RWPE2 (cell line): ENCODE data around the gene KDM5B.

ENCODE experiments used
- ATAC-seq: fragments of 200-7000 bp; cut with Tn5 transposase; 3 replicates; pipeline ENCODE4 v1.9.1; 2021; ENCODE audit warnings: low read depth
- DNase-seq: peaks from one replicate; pipeline ENCODE4 v3.0.0-alpha.2; 2020; ENCODE audit warnings: low spot score
- H3K27ac ChIP-seq: fragments of 450-650 bp; 2 replicates; pipeline ENCODE4 v1.5.1; 2017; ENCODE audit warnings: mild to moderate bottlenecking; ENCODE audit not compliant: poor library complexity, severe bottlenecking
- H3K27me3 ChIP-seq: fragments of 250-450 bp; sonication (Bioruptor Pico); 2 replicates; pipeline ENCODE4 v1.5.1; 2021; ENCODE audit warnings: mild to moderate bottlenecking, moderate library complexity; ENCODE audit not compliant: insufficient read depth, poor library complexity, severe bottlenecking
- H3K36me3 ChIP-seq: fragments of 250-450 bp; sonication (Bioruptor Pico); 2 replicates; pipeline ENCODE4 v1.5.1; 2020; ENCODE audit warnings: low read depth, mild to moderate bottlenecking, moderate library complexity
- H3K4me1 ChIP-seq: fragments of 250-450 bp; sonication (Bioruptor Pico); 2 replicates; pipeline ENCODE4 v1.5.1; 2021; ENCODE audit warnings: mild to moderate bottlenecking, moderate library complexity; ENCODE audit not compliant: insufficient read depth, poor library complexity, severe bottlenecking
- H3K4me3 ChIP-seq: fragments of 250-450 bp; sonication (Bioruptor Pico); 2 replicates; pipeline ENCODE4 v1.5.1; 2021; ENCODE audit warnings: mild to moderate bottlenecking, moderate library complexity; ENCODE audit not compliant: severe bottlenecking
- H3K9me3 ChIP-seq: fragments of 250-450 bp; sonication (Bioruptor Pico); 2 replicates; pipeline ENCODE4 v1.5.1; 2021; ENCODE audit warnings: mild to moderate bottlenecking, moderate library complexity; ENCODE audit not compliant: severe bottlenecking
- CTCF ChIP-seq: fragments of 450-650 bp; IDR thresholded peaks from one replicate; pipeline ENCODE4 v1.5.1; 2017; ENCODE audit warnings: mild to moderate bottlenecking, moderate library complexity; ENCODE audit not compliant: poor library complexity, severe bottlenecking

KDM5B gene

DNA sequence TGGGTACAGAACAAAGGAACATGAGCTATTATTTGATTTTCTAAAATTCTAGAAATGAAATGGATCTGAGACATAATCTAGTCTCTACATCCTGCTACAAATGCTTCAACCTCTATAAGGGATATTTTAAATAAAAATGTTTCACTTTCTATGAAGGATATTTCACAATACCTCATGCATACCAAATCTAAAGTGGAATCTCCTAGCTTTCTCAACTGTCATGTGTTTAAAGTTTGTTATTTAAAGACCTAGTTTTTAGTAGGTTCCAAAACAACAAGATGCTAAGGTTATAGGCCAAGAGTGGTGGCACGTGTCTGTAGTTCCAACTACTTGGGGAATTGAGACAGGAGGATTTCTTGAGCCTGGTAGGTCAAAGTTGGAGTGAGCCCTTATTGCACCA is 47.6 kb downstream of the KDM5B start:
- Histone ChIP-seq H3K4me1 (no peaks in the 10 kb centered on the region), H3K9me3 (no peaks in the 10 kb centered on the region), H3K4me3 (no peak overlapping the region), H3K27ac (no peak overlapping the region), H3K36me3 (peaks cover 100% of the 10 kb centered on the region), H3K27me3 (no peaks in the 10 kb centered on the region)
- TF ChIP-seq CTCF, result no peak
- DNase-seq (no peak), ATAC-seq (no peak)

- H3K9me3 ChIP-seq, result no peaks in the 10 kb centered on the region
- no peak overlapping the region for H3K4me3 ChIP-seq
- no peak for TF ChIP-seq CTCF
- H3K4me1 ChIP-seq, result no peaks in the 10 kb centered on the region
- no peaks in the 10 kb centered on the region for H3K27me3 ChIP-seq
- DNase-seq (no peak), ATAC-seq (no peak)
- peaks cover 98% of the 10 kb centered on the region for H3K36me3 ChIP-seq
- H3K27ac ChIP-seq, result no peak overlapping the region
Observed at GRCh38 chr1:202756391-202756790, 51.8 kb downstream of the KDM5B start.

DNA sequence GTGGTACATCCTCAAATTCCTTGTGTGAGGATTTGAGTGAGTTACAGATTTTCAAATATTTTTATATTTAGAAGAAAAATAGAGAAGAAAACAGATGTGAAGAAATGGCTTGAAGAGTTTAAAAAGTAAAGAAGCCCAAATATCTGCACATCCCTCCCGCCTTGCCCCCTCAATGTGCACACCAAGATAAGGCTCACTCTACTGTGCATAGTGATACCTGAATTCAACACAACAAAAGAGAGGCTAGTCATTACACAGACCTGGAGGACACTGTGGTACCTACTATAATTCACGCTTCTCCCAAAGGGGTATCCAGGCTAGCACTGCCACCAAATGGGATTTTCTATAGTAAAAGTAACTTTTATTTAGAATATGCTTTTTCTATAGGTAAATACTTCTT is 53.9 kb downstream of the KDM5B start:
- Histone ChIP-seq H3K27me3 (no peaks in the 10 kb centered on the region), H3K36me3 (peaks cover 98% of the 10 kb centered on the region), H3K27ac (no peak overlapping the region), H3K4me1 (no peaks in the 10 kb centered on the region), H3K9me3 (no peaks in the 10 kb centered on the region), H3K4me3 (no peak overlapping the region)
- TF ChIP-seq CTCF, result no peak
- DNase-seq, result no peak
- ATAC-seq, result no peak

DNA sequence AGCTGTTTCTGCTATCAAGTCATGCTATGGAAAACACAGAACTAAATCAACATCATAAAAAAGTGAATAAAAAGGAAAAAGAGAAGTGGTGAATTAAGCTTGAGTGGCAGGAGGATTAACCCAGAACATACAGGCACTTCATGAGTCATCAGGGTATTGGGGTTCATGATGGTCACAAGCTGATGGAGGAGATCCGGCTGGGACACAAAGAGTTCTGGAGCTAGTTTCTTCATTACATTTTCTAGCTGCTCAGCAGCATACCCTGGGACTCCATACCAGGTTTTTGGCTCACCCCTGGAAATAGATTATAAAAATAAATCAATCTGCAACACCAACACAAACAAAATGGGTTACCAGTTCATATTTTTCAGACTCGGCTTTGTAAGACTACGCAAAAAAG is 55.4 kb downstream of the KDM5B start:
- H3K9me3 ChIP-seq, result no peaks in the 10 kb centered on the region
- no peak for ATAC-seq
- H3K27me3 ChIP-seq, result no peaks in the 10 kb centered on the region
- no peaks in the 10 kb centered on the region for H3K4me1 ChIP-seq
- H3K4me3 ChIP-seq, result no peak overlapping the region
- DNase-seq, result no peak
- no peak overlapping the region for H3K27ac ChIP-seq
- H3K36me3 ChIP-seq, result peaks cover 98% of the 10 kb centered on the region
- no peak for TF ChIP-seq CTCF

DNA sequence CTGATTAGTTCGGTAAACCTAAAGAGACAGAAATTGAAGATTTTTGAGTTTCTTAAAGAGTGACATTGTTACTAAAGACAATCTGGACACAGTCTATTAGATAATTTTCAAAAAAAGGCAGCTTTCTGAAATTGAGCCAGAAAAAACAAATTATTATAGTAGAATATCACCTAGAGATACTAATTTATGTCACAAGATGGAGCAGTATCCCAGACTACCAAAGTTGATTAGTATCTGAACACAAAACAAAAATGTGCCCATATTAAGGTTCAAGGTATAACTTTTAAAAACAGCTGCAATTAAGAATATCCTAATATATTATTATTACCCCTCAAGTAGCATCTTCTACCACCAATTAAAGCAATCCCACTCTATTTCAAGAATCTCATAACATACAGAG is 57.5 kb downstream of the KDM5B start:
- ATAC-seq, result no peak

More for the DNA sequence above, 57.5 kb downstream of the KDM5B start:
- no peak for DNase-seq
- H3K9me3 ChIP-seq, result no peaks in the 10 kb centered on the region
- H3K4me1 ChIP-seq, result no peaks in the 10 kb centered on the region
- no peak overlapping the region for H3K27ac ChIP-seq
- H3K4me3 ChIP-seq, result no peak overlapping the region
- TF ChIP-seq CTCF, result peak; percentile 30
- H3K27me3 ChIP-seq, result no peaks in the 10 kb centered on the region
- H3K36me3 ChIP-seq, result peaks cover 98% of the 10 kb centered on the region
